CD14-positive monocyte (primary cell): Measurements from ENCODE around the gene ELP2. TPM values are rescaled to one million over a fixed set of nuclear protein-coding genes. Genes with fewer than 3 reads are reported as not detected.

Source experiments
- DNase-seq, 3 donors: peaks; one replicate each; pipeline ENCODE4 v3.0.0-alpha.2; 2011 to 2022
- H2AFZ ChIP-seq: 2 replicates; pipeline ENCODE4 v1.6.0; 2012; ENCODE audit warnings: mild to moderate bottlenecking, low read depth, low read length, inconsistent platforms; ENCODE audit not compliant: insufficient read depth, poor library complexity, severe bottlenecking
- H3K27ac ChIP-seq, 2 donors: 1 replicate in 1 of 2; 2 replicates in 1 of 2; pipeline ENCODE4 v1.5.1; 2012 to 2013; ENCODE audit warnings: low read length in 2 of 2, control low read depth in 1 of 2, inconsistent platforms in 1 of 2, low read depth in 1 of 2, mild to moderate bottlenecking in 1 of 2
- H3K27me3 ChIP-seq, 2 donors: one replicate each; pipeline versions ENCODE4 v1.6.0 to v1.6.1; 2011 to 2013; ENCODE audit warnings: low read length in 2 of 2; ENCODE audit not compliant: control insufficient read depth in 2 of 2, insufficient read depth in 2 of 2
- H3K36me3 ChIP-seq, 2 donors: replicated peaks in 1 of 2; 1 replicate in 1 of 2; 2 replicates in 1 of 2; pipeline versions ENCODE4 v1.5.1 to v1.6.1; 2012 to 2013; ENCODE audit warnings: low read length in 2 of 2, control low read depth in 1 of 2, inconsistent platforms in 1 of 2, mild to moderate bottlenecking in 1 of 2; ENCODE audit not compliant: insufficient read depth in 2 of 2, control insufficient read depth in 1 of 2
- H3K4me1 ChIP-seq, 2 donors: 1 replicate in 1 of 2; 2 replicates in 1 of 2; pipeline versions ENCODE4 v1.5.1 to v1.6.1; 2012 to 2013; ENCODE audit warnings: low read length in 2 of 2, control low read depth in 1 of 2, inconsistent platforms in 1 of 2, mild to moderate bottlenecking in 1 of 2, moderate library complexity in 1 of 2; ENCODE audit not compliant: insufficient read depth in 2 of 2, control insufficient read depth in 1 of 2
- H3K4me2 ChIP-seq: replicated peaks from 2 replicates; pipeline ENCODE3; 2012; ENCODE audit warnings: low read length, moderate library complexity, mild to moderate bottlenecking; ENCODE audit not compliant: poor library complexity, severe bottlenecking; ENCODE audit errors: extremely low read depth
- H3K4me3 ChIP-seq, 3 experiments: fragments of 200-600 bp in 1 of 3; sonication (generic) in 1 of 3; replicated peaks in 1 of 3; 1 replicate in 2 of 3; 2 replicates in 1 of 3; pipeline ENCODE4 v1.5.1; 2011 to 2013; ENCODE audit warnings: low read length in 3 of 3, mild to moderate bottlenecking in 3 of 3, control low read depth in 2 of 3, low read depth in 2 of 3, inconsistent platforms in 1 of 3, moderate library complexity in 1 of 3
- H3K79me2 ChIP-seq: 2 replicates; pipeline ENCODE4 v1.6.0; 2012; ENCODE audit warnings: mild to moderate bottlenecking, control low read depth, inconsistent platforms, low read length, moderate library complexity; ENCODE audit not compliant: insufficient read depth
- H3K9ac ChIP-seq: 2 replicates; pipeline ENCODE4 v1.6.0; 2017; ENCODE audit warnings: low read length, mild to moderate bottlenecking; ENCODE audit not compliant: insufficient read depth, poor library complexity, severe bottlenecking
- H3K9me3 ChIP-seq, 2 donors: replicated peaks in 1 of 2; 1 replicate in 1 of 2; 2 replicates in 1 of 2; pipeline versions ENCODE4 v1.5.1 to v1.6.1; 2012 to 2013; ENCODE audit warnings: low read length in 2 of 2, control low read depth in 1 of 2; ENCODE audit not compliant: control insufficient read depth in 1 of 2, insufficient read depth in 1 of 2
- H4K20me1 ChIP-seq: 2 replicates; pipeline ENCODE4 v1.6.0; 2012; ENCODE audit warnings: mild to moderate bottlenecking, low read length, control low read depth, moderate library complexity; ENCODE audit not compliant: insufficient read depth
- H3K27ac Mint-ChIP-seq, 7 donors: one replicate each; pipeline ENCODE4 v1.8.0; 2020; ENCODE audit warnings: mild to moderate bottlenecking in 7 of 7, mixed read lengths in 7 of 7, moderate library complexity in 6 of 7, inconsistent platforms in 2 of 7
- H3K27me3 Mint-ChIP-seq, 3 donors: one replicate each; pipeline ENCODE4 v1.8.0; 2021 to 2022; ENCODE audit warnings: low read depth in 3 of 3, mild to moderate bottlenecking in 3 of 3, mixed read lengths in 3 of 3, moderate library complexity in 3 of 3, inconsistent platforms in 1 of 3
- H3K36me3 Mint-ChIP-seq, 2 donors: one replicate each; pipeline ENCODE4 v1.8.0; 2020; ENCODE audit warnings: mixed read lengths in 2 of 2, inconsistent platforms in 1 of 2, mild to moderate bottlenecking in 1 of 2
- H3K4me1 Mint-ChIP-seq: one replicate; pipeline ENCODE4 v1.8.0; 2020; ENCODE audit warnings: mild to moderate bottlenecking, mixed read lengths
- H3K4me3 Mint-ChIP-seq, 2 donors: one replicate each; pipeline ENCODE4 v1.8.0; 2020; ENCODE audit warnings: mild to moderate bottlenecking in 2 of 2, mixed read lengths in 2 of 2, moderate library complexity in 1 of 2
- H3K9me3 Mint-ChIP-seq, 7 donors: one replicate each; pipeline ENCODE4 v1.8.0; 2020 to 2022; ENCODE audit warnings: mixed read lengths in 7 of 7, mild to moderate bottlenecking in 6 of 7, moderate library complexity in 6 of 7, inconsistent platforms in 2 of 7
- WGBS: methylation state at CpG from one replicate; pipeline ENCODE4 v1.1.5; 2013; ENCODE audit warnings: missing lambda C conversion rate; ENCODE audit not compliant: insufficient coverage; 5-methylcytosine and 5-hydroxymethylcytosine counted together
- intact Hi-C, 2 donors: fragments of 100-400 bp; cut with micrococcal nuclease; formaldehyde crosslinking; loops; one replicate each; pipeline versions ENCODE4 v1.15.0 to v1.15.1; 2023
- polyA plus RNA-seq, 3 donors: library from polyadenylated mRNA; depleted of rRNA in 1 of 3; unstranded in 2 of 3; stranded (reverse) in 1 of 3; fragments of 300-500 nt in 2 of 3; fragments of >200 nt in 1 of 3; fragmentation: Illumina TruSeq in 2 of 3; gene quantifications; 1 replicate in 2 of 3; 2 replicates in 1 of 3; pipeline ENCODE4 v1.2.3, GENCODE V29; 2012 to 2021
- TF ChIP-seq, protein P1 (sequence below): fragments of 200-600 bp; IDR thresholded peaks from one replicate; pipeline ENCODE4 v1.8.0; 2022; ENCODE audit warnings: antibody characterized with exemption, mild to moderate bottlenecking

ELP2 gene
- polyA plus RNA-seq, 3 donors, result 24.8 to 52.5 (median 27.1) TPM

DNA sequence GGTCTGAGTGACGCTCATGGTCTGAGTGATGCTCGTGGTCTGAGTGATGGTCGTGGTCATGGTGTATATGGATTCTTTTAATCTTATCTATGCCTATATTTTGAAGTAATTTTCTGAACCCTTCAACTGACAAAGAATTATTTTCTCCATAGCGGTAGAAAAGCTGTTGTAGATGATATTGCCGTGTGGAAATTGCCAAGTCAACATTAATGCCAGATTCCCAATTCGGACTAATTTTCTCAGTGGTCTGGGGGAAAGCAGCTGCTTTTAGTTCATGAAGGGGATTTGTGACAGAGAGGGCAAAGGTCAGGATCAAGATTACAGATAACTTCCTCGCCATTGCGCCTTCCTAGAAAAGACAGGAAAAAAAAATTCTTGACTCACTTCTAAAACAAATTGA lies 3.0 kb upstream of the ELP2 start:
- Histone ChIP-seq H3K79me2 (peaks cover 32% of the 10 kb centered on the region), H3K4me3 (no peak overlapping the region), H2AFZ (no peak overlapping the region), H3K9ac (no peak overlapping the region), H3K27me3 (no peaks in the 10 kb centered on the region), H3K4me2 (no peak overlapping the region), H3K9me3 (no peaks in the 10 kb centered on the region), H4K20me1 (no peaks in the 10 kb centered on the region), H3K27ac (no peak overlapping the region), H3K4me1 (peaks cover 26 to 33% of the 10 kb centered on the region in 2 donors), H3K36me3 (peaks cover 8 to 25% of the 10 kb centered on the region in 2 donors)
- no peak for DNase-seq
- Mint-ChIP-seq H3K9me3 (no peaks in the 10 kb centered on the region), H3K36me3 (peaks cover 36 to 38% of the 10 kb centered on the region in 2 donors), H3K4me3 (no peak overlapping the region), H3K27me3 (peaks cover 0 to 2% (median 2%) of the 10 kb centered on the region in 3 donors), H3K4me1 (peaks cover 27% of the 10 kb centered on the region), H3K27ac (no peak overlapping the region)
- intact Hi-C loops, result loop anchor here in 1 of 2 donors (10.0 kb wide), 1 partner anchor 62 kb away; the partner anchor contains the start of gene RPRD1A
- TF ChIP-seq, protein P1, sequence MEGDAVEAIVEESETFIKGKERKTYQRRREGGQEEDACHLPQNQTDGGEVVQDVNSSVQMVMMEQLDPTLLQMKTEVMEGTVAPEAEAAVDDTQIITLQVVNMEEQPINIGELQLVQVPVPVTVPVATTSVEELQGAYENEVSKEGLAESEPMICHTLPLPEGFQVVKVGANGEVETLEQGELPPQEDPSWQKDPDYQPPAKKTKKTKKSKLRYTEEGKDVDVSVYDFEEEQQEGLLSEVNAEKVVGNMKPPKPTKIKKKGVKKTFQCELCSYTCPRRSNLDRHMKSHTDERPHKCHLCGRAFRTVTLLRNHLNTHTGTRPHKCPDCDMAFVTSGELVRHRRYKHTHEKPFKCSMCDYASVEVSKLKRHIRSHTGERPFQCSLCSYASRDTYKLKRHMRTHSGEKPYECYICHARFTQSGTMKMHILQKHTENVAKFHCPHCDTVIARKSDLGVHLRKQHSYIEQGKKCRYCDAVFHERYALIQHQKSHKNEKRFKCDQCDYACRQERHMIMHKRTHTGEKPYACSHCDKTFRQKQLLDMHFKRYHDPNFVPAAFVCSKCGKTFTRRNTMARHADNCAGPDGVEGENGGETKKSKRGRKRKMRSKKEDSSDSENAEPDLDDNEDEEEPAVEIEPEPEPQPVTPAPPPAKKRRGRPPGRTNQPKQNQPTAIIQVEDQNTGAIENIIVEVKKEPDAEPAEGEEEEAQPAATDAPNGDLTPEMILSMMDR, result no peak
- WGBS, result no CpG with 5 or more reads among the region's 8 CpGs

DNA sequence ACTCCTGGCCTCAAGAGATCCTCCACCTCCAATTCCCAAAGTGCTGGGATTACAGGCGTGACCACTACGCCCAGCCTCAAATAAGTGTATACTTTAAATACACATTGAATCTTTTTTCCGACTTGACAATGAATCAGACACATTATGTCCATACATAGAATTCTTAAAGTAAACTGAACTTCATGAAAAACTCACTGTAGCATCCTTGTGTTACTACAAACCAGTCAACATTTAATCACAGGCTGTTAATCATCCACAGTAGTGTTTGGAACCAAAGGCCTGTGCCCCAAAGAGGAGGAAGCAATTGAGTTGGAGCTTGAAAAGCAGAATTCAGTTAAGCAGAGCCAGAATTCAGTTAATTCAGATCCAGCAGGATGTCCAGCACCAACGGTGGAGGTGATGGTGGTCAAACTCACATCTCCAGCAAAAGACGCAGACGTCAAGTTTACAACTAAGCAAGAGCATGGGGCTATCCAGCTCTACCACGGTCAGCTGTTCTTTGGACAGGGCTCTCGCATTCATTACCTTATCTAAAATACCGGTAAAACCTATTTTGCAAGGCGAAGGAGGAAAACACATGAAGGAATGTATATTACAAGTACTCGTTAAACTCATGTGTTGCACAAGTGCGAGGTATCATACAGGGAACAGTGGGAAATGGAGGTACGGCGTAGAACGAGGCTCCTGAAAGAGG lies 1.7 kb upstream of the ELP2 start:
- Histone ChIP-seq H3K9ac (peak overlapping the region; percentile 99), H3K27ac (no peak overlapping the region), H2AFZ (peak overlapping the region; percentile 99), H3K79me2 (peaks cover 45% of the 10 kb centered on the region), H3K9me3 (no peaks in the 10 kb centered on the region), H3K4me1 (peaks cover 30 to 33% of the 10 kb centered on the region in 2 donors), H3K4me3 (peak overlapping the region; percentile 55 to 98 (median 92)), H3K27me3 (no peaks in the 10 kb centered on the region), H4K20me1 (no peaks in the 10 kb centered on the region), H3K4me2 (peak overlapping the region; percentile 96), H3K36me3 (peaks cover 0 to 12% of the 10 kb centered on the region in 2 donors)
- no peak for DNase-seq
- Mint-ChIP-seq H3K4me1 (peaks cover 38% of the 10 kb centered on the region), H3K4me3 (peak overlapping the region; percentile 93 to 94), H3K27me3 (peaks cover 0 to 2% (median 2%) of the 10 kb centered on the region in 3 donors), H3K27ac (peak overlapping the region in 4 of 7 donors; percentile 58 to 97 (median 96)), H3K36me3 (peaks cover 27 to 28% of the 10 kb centered on the region in 2 donors), H3K9me3 (no peaks in the 10 kb centered on the region)
- intact Hi-C loops, result loop anchor here (2.0 to 10.0 kb wide), 2 partner anchors 63 to 155 kb away; partner anchors contain the start of genes RMP24 (in 1 of the 2) and RPRD1A (in 1 of the 2)
- TF ChIP-seq, protein P1, result no peak
- 73% methylated on average over 7 of the region's 15 CpGs for WGBS
